ENCODE measurements around the gene NEU3.

The NEU3 gene

GRCh38 chr11:75059299-75059698 lies 70.6 kb downstream of the NEU3 start:
- no peak for ATAC-seq (ENCODE audit: low read depth)
- Histone ChIP-seq H3K27me3 (ENCODE audit: insufficient read depth, poor library complexity, severe bottlenecking) (no peaks in the 10 kb centered on the region), H3K9me3 (ENCODE audit: severe bottlenecking) (no peaks in the 10 kb centered on the region), H3K4me3 (ENCODE audit: severe bottlenecking) (no peak overlapping the region), H3K36me3 (ENCODE audit: low read depth) (no peaks in the 10 kb centered on the region), H3K4me1 (ENCODE audit: insufficient read depth, poor library complexity, severe bottlenecking) (no peaks in the 10 kb centered on the region), H3K27ac (ENCODE audit: poor library complexity, severe bottlenecking) (no peak overlapping the region)
- no peak for DNase-seq (ENCODE audit: low spot score)
- TF ChIP-seq CTCF (IDR thresholded peaks at IDR 0.05; ENCODE audit: poor library complexity, severe bottlenecking): no peak

DNA sequence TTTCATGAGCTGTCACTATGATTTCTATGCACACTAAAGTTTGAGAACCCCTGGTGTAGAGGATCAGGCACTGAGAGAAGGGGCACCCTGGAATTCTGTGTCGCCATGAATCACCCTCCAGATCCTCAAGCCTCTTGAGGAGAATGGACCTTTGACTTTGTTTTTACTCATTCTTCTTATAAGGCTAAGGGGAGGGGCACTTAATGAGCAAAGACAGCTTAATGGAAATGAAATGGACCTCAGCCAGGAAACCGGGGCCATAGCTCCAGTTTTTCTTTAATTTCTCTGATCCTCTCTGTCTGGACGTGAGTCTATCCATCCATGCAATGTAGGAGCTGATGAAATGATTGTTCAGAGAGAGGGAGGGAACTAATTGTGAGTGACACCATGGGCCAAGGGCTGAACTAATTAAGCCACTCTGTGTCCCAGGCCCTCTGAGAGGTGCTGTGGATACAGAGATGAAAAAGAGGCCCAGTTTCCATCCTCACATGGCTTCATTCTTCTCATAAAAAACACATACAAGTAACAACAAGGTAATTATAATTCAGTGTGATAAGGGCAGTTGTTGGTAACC lies 75.1 kb downstream of the NEU3 start:
- no peak for DNase-seq (ENCODE audit: low spot score)

GRCh38 chr11:75066061-75066460 lies 77.3 kb downstream of the NEU3 start:
- no peak for TF ChIP-seq CTCF (IDR thresholded peaks at IDR 0.05; ENCODE audit: poor library complexity, severe bottlenecking)
- DNase-seq (ENCODE audit: low spot score) (no peak), ATAC-seq (ENCODE audit: low read depth) (no peak)
- Histone ChIP-seq H3K9me3 (ENCODE audit: severe bottlenecking) (no peaks in the 10 kb centered on the region), H3K27ac (ENCODE audit: poor library complexity, severe bottlenecking) (no peak overlapping the region), H3K4me3 (ENCODE audit: severe bottlenecking) (no peak overlapping the region), H3K4me1 (ENCODE audit: insufficient read depth, poor library complexity, severe bottlenecking) (no peaks in the 10 kb centered on the region), H3K36me3 (ENCODE audit: low read depth) (no peaks in the 10 kb centered on the region), H3K27me3 (ENCODE audit: insufficient read depth, poor library complexity, severe bottlenecking) (no peaks in the 10 kb centered on the region)

More for the DNA sequence above, 75.1 kb downstream of the NEU3 start:
- Histone ChIP-seq H3K9me3 (ENCODE audit: severe bottlenecking) (no peaks in the 10 kb centered on the region), H3K27me3 (ENCODE audit: insufficient read depth, poor library complexity, severe bottlenecking) (no peaks in the 10 kb centered on the region), H3K4me3 (ENCODE audit: severe bottlenecking) (no peak overlapping the region), H3K36me3 (ENCODE audit: low read depth) (no peaks in the 10 kb centered on the region), H3K27ac (ENCODE audit: poor library complexity, severe bottlenecking) (no peak overlapping the region), H3K4me1 (ENCODE audit: insufficient read depth, poor library complexity, severe bottlenecking) (no peaks in the 10 kb centered on the region)
- no peak for TF ChIP-seq CTCF (IDR thresholded peaks at IDR 0.05; ENCODE audit: poor library complexity, severe bottlenecking)
- no peak for ATAC-seq (ENCODE audit: low read depth)
